SK-N-SH treated with all-trans-retinoic acid at 6 μM for 48 hours (cell line): ENCODE data around the gene PRM3.

Source experiments
- ATAC-seq: fragments of 200-7000 bp; cut with Tn5 transposase; 3 replicates; pipeline ENCODE4 v1.9.1; 2020; ENCODE audit warnings: mild to moderate bottlenecking, moderate library complexity
- ARNTL ChIP-seq: fragments of 450-650 bp; formaldehyde crosslinking; IDR thresholded peaks from 2 replicates; pipeline ENCODE4 v1.5.0; 2020; ENCODE audit warnings: low read depth, mild to moderate bottlenecking, moderate library complexity, borderline replicate concordance
- BACH2 ChIP-seq: fragments of 250-450 bp; sonication (Bioruptor Pico); IDR thresholded peaks from 2 replicates; pipeline ENCODE4 v1.9.0; 2021; ENCODE audit warnings: mild to moderate bottlenecking, borderline replicate concordance
- CSDC2 ChIP-seq: fragments of 250-450 bp; sonication (Bioruptor Pico); IDR thresholded peaks from 2 replicates; pipeline ENCODE4 v1.5.0; 2020; ENCODE audit warnings: mild to moderate bottlenecking, moderate library complexity
- ESRRG ChIP-seq: fragments of 250-450 bp; sonication (Bioruptor Pico); IDR thresholded peaks from 2 replicates; pipeline ENCODE4 v1.6.1; 2021; ENCODE audit warnings: mild to moderate bottlenecking
- GLIS3 ChIP-seq: fragments of 250-450 bp; sonication (Bioruptor Pico); IDR thresholded peaks from 2 replicates; pipeline ENCODE4 v1.5.0; 2020; ENCODE audit warnings: mild to moderate bottlenecking, moderate library complexity
- ISL1 ChIP-seq: fragments of 250-450 bp; sonication (Bioruptor Pico); IDR thresholded peaks from 2 replicates; pipeline ENCODE4 v2.1.2; 2022; ENCODE audit warnings: mild to moderate bottlenecking, moderate library complexity
- OSR1 ChIP-seq: fragments of 250-450 bp; sonication (Bioruptor Pico); IDR thresholded peaks from 2 replicates; pipeline ENCODE4 v1.8.0; 2022; ENCODE audit warnings: moderate library complexity, mild to moderate bottlenecking, inconsistent platforms
- PPARA ChIP-seq: fragments of 250-450 bp; sonication (Bioruptor Pico); IDR thresholded peaks from 2 replicates; pipeline ENCODE4 v1.5.0; 2020; ENCODE audit warnings: mild to moderate bottlenecking, borderline replicate concordance
- RARB ChIP-seq: fragments of 250-450 bp; sonication (Bioruptor Pico); IDR thresholded peaks from 2 replicates; pipeline ENCODE4 v1.8.0; 2021; ENCODE audit warnings: mild to moderate bottlenecking, moderate library complexity
- SNAI2 ChIP-seq: fragments of 250-450 bp; sonication (Bioruptor Pico); IDR thresholded peaks from 2 replicates; pipeline ENCODE4 v1.5.0; 2020; ENCODE audit warnings: mild to moderate bottlenecking, moderate library complexity
- TOX ChIP-seq: fragments of 250-450 bp; sonication (Bioruptor Pico); IDR thresholded peaks from 2 replicates; pipeline ENCODE4 v1.8.0; 2021; ENCODE audit warnings: mild to moderate bottlenecking, moderate library complexity, borderline replicate concordance
- ZC3H10 ChIP-seq: fragments of 250-450 bp; sonication (Bioruptor Pico); IDR thresholded peaks from 2 replicates; pipeline ENCODE4 v1.5.1; 2021; ENCODE audit warnings: mild to moderate bottlenecking, moderate library complexity
- ZFP30 ChIP-seq: fragments of 450-650 bp; formaldehyde crosslinking; IDR thresholded peaks from 2 replicates; pipeline ENCODE4 v1.5.0; 2022; ENCODE audit warnings: mild to moderate bottlenecking, moderate library complexity
- ZNF565 ChIP-seq: fragments of 450-650 bp; formaldehyde crosslinking; conservative IDR thresholded peaks from 2 replicates; pipeline ENCODE4 v1.5.0; 2020; ENCODE audit warnings: low read depth, mild to moderate bottlenecking, moderate library complexity
- ZNF8 ChIP-seq: fragments of 450-650 bp; formaldehyde crosslinking; IDR thresholded peaks from 2 replicates; pipeline ENCODE4 v1.5.0; 2020; ENCODE audit warnings: mild to moderate bottlenecking, moderate library complexity
- TF ChIP-seq, protein P1 (sequence below): fragments of 250-450 bp; sonication (Bioruptor Pico); IDR thresholded peaks from 2 replicates; pipeline ENCODE4 v1.5.1; 2020; ENCODE audit warnings: low read depth, mild to moderate bottlenecking, moderate library complexity
- TF ChIP-seq, protein P2 (sequence below): fragments of 250-450 bp; sonication (Bioruptor Pico); IDR thresholded peaks from 2 replicates; pipeline ENCODE4 v1.5.0; 2020; ENCODE audit warnings: mild to moderate bottlenecking, moderate library complexity
- TF ChIP-seq, protein P3 (sequence below): fragments of 250-450 bp; sonication (Bioruptor Pico); IDR thresholded peaks from 2 replicates; pipeline ENCODE4 v1.8.0; 2021; ENCODE audit warnings: low read depth, mild to moderate bottlenecking, moderate library complexity, borderline replicate concordance
- TF ChIP-seq, protein P4 (sequence below): fragments of 250-450 bp; sonication (Bioruptor Pico); IDR thresholded peaks from 2 replicates; pipeline ENCODE4 v1.8.0; 2020; ENCODE audit warnings: mild to moderate bottlenecking, moderate library complexity, borderline replicate concordance

Gene PRM3

DNA sequence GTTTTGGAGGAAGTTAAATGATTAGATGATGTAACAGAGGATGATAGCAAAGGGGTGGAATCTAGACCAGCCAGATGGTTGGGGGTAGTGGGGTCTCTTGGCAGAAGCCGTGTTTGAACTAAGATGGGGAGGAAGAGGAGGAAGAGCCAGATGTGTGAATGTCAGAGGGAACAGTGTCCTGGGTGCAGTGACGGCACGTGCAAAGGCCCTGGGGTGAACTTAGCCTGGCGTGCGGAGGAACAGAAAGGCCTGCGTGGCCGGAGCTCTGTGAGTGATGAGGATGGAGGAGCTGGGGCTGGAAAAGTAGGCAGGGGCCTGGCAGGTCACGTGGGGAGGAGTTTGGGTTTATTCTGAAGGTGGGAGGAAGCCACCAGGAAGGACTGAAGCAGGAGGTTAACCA, 45.4 kb upstream of the PRM3 start (continued):
- TF ChIP-seq, protein P1, sequence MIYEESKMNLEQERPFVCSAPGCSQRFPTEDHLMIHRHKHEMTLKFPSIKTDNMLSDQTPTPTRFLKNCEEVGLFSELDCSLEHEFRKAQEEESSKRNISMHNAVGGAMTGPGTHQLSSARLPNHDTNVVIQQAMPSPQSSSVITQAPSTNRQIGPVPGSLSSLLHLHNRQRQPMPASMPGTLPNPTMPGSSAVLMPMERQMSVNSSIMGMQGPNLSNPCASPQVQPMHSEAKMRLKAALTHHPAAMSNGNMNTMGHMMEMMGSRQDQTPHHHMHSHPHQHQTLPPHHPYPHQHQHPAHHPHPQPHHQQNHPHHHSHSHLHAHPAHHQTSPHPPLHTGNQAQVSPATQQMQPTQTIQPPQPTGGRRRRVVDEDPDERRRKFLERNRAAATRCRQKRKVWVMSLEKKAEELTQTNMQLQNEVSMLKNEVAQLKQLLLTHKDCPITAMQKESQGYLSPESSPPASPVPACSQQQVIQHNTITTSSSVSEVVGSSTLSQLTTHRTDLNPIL: no peak
- TF ChIP-seq BACH2: no peak
- no peak for TF ChIP-seq GLIS3 (CRISPR knock-in tag)
- no peak for TF ChIP-seq CSDC2 (CRISPR knock-in tag)
- no peak for TF ChIP-seq ISL1 (CRISPR knock-in tag)
- TF ChIP-seq, protein P2, sequence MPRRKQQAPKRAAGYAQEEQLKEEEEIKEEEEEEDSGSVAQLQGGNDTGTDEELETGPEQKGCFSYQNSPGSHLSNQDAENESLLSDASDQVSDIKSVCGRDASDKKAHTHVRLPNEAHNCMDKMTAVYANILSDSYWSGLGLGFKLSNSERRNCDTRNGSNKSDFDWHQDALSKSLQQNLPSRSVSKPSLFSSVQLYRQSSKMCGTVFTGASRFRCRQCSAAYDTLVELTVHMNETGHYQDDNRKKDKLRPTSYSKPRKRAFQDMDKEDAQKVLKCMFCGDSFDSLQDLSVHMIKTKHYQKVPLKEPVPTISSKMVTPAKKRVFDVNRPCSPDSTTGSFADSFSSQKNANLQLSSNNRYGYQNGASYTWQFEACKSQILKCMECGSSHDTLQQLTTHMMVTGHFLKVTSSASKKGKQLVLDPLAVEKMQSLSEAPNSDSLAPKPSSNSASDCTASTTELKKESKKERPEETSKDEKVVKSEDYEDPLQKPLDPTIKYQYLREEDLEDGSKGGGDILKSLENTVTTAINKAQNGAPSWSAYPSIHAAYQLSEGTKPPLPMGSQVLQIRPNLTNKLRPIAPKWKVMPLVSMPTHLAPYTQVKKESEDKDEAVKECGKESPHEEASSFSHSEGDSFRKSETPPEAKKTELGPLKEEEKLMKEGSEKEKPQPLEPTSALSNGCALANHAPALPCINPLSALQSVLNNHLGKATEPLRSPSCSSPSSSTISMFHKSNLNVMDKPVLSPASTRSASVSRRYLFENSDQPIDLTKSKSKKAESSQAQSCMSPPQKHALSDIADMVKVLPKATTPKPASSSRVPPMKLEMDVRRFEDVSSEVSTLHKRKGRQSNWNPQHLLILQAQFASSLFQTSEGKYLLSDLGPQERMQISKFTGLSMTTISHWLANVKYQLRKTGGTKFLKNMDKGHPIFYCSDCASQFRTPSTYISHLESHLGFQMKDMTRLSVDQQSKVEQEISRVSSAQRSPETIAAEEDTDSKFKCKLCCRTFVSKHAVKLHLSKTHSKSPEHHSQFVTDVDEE: no peak
- TF ChIP-seq OSR1 (CRISPR knock-in tag): no peak

DNA sequence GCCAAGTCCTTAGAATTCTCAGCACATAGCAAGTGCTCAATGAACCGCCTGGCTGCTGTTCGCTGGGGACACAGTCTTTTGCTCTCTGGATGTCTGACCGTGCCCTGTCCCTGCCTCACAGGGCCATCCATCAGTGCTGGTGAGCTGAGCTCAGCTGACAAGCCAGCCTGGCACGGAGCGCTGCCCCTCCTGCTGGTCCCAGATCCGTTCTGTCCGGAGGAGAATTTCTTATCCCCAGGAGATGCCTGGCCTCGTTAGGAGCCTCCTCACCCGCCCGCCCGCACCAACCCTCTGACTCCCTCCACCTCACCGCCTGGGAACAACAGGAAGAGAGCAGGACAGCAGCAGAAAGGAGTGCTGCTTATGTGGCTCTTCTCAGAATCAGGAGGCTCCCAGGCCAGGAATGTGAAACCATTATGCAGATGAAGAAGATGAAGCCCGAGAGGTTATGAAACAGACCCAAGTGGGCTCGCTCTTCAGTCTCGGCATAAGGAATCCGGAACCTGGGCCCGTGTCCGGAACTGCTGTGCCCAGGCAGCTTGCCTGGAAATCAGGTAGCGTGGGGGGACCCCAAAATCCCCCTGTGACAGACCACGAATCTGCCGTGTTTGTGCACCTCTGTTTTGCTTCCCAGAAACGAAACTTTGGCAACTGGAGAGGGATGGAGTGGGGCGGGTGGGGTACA, 43.0 kb upstream of the PRM3 start:
- TF ChIP-seq ESRRG (CRISPR knock-in tag) (no peak), PPARA (CRISPR knock-in tag) (no peak), ZFP30 (CRISPR knock-in tag) (no peak), BACH2 (no peak), SNAI2 (CRISPR knock-in tag) (no peak), ZC3H10 (CRISPR knock-in tag) (no peak), ZNF565 (CRISPR knock-in tag) (no peak), ZNF8 (CRISPR knock-in tag) (no peak), ISL1 (CRISPR knock-in tag) (no peak), ARNTL (no peak), TOX (CRISPR knock-in tag) (no peak), OSR1 (CRISPR knock-in tag) (no peak), RARB (CRISPR knock-in tag) (no peak)
- TF ChIP-seq, protein P2: no peak
- TF ChIP-seq, protein P1: no peak
- TF ChIP-seq, protein P3, sequence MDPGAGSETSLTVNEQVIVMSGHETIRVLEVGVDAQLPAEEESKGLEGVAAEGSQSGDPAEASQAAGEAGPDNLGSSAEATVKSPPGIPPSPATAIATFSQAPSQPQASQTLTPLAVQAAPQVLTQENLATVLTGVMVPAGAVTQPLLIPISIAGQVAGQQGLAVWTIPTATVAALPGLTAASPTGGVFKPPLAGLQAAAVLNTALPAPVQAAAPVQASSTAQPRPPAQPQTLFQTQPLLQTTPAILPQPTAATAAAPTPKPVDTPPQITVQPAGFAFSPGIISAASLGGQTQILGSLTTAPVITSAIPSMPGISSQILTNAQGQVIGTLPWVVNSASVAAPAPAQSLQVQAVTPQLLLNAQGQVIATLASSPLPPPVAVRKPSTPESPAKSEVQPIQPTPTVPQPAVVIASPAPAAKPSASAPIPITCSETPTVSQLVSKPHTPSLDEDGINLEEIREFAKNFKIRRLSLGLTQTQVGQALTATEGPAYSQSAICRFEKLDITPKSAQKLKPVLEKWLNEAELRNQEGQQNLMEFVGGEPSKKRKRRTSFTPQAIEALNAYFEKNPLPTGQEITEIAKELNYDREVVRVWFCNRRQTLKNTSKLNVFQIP (CRISPR knock-in tag): no peak
- TF ChIP-seq, protein P4, sequence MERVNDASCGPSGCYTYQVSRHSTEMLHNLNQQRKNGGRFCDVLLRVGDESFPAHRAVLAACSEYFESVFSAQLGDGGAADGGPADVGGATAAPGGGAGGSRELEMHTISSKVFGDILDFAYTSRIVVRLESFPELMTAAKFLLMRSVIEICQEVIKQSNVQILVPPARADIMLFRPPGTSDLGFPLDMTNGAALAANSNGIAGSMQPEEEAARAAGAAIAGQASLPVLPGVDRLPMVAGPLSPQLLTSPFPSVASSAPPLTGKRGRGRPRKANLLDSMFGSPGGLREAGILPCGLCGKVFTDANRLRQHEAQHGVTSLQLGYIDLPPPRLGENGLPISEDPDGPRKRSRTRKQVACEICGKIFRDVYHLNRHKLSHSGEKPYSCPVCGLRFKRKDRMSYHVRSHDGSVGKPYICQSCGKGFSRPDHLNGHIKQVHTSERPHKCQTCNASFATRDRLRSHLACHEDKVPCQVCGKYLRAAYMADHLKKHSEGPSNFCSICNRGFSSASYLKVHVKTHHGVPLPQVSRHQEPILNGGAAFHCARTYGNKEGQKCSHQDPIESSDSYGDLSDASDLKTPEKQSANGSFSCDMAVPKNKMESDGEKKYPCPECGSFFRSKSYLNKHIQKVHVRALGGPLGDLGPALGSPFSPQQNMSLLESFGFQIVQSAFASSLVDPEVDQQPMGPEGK (CRISPR knock-in tag): no peak
- ATAC-seq: no peak
